ENCODE measurements around the gene C20orf96.

Gene C20orf96

GRCh38 chr20:325889-326644 is 35.5 kb upstream of the C20orf96 start:
- H3K4me2 ChIP-seq (ENCODE audit: low read depth, low read length, poor library complexity, severe bottlenecking): peak overlapping the region; percentile 66
- TF ChIP-seq EZH2phosphoT487 (IDR thresholded peaks at IDR 0.05; ENCODE audit: borderline replicate concordance): no peak
- TF ChIP-seq, protein P1, sequence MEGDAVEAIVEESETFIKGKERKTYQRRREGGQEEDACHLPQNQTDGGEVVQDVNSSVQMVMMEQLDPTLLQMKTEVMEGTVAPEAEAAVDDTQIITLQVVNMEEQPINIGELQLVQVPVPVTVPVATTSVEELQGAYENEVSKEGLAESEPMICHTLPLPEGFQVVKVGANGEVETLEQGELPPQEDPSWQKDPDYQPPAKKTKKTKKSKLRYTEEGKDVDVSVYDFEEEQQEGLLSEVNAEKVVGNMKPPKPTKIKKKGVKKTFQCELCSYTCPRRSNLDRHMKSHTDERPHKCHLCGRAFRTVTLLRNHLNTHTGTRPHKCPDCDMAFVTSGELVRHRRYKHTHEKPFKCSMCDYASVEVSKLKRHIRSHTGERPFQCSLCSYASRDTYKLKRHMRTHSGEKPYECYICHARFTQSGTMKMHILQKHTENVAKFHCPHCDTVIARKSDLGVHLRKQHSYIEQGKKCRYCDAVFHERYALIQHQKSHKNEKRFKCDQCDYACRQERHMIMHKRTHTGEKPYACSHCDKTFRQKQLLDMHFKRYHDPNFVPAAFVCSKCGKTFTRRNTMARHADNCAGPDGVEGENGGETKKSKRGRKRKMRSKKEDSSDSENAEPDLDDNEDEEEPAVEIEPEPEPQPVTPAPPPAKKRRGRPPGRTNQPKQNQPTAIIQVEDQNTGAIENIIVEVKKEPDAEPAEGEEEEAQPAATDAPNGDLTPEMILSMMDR (conservative IDR thresholded peaks at IDR 0.05; ENCODE audit: low read length): no peak
- H3K4me1 ChIP-seq (ENCODE audit: insufficient read depth, low read length, poor library complexity, severe bottlenecking): peaks cover 49% of the 10 kb centered on the region
- H3K79me2 ChIP-seq (ENCODE audit: insufficient read depth, low read length): peaks cover 45% of the 10 kb centered on the region
- no peaks in the 10 kb centered on the region for H3K9me3 ChIP-seq (ENCODE audit: insufficient read depth, low read depth, low read length)
- peaks cover 10% of the 10 kb centered on the region for H3F3A ChIP-seq (ENCODE audit: low read depth)
- H3K9ac ChIP-seq (ENCODE audit: low read depth, low read length, poor library complexity, severe bottlenecking): peak overlapping the region; percentile 94
- peak overlapping the region; percentile 85 for H3K4me3 ChIP-seq (ENCODE audit: low read length, poor library complexity, severe bottlenecking)
- H2AFZ ChIP-seq (ENCODE audit: low read length): peak overlapping the region; percentile 25; the same call in 1 of the 2 replicates
- H3K36me3 ChIP-seq (ENCODE audit: insufficient read depth, low read length): no peaks in the 10 kb centered on the region
- H3K27me3 ChIP-seq (ENCODE audit: insufficient read depth, low read length, poor library complexity, severe bottlenecking): no peaks in the 10 kb centered on the region
- no peaks in the 10 kb centered on the region for H3K9me2 ChIP-seq (replicated peaks; ENCODE audit: low read depth, low read length)
- H4K20me1 ChIP-seq (ENCODE audit: insufficient read depth, low read length, poor library complexity, severe bottlenecking): peaks cover 36% of the 10 kb centered on the region

DNA sequence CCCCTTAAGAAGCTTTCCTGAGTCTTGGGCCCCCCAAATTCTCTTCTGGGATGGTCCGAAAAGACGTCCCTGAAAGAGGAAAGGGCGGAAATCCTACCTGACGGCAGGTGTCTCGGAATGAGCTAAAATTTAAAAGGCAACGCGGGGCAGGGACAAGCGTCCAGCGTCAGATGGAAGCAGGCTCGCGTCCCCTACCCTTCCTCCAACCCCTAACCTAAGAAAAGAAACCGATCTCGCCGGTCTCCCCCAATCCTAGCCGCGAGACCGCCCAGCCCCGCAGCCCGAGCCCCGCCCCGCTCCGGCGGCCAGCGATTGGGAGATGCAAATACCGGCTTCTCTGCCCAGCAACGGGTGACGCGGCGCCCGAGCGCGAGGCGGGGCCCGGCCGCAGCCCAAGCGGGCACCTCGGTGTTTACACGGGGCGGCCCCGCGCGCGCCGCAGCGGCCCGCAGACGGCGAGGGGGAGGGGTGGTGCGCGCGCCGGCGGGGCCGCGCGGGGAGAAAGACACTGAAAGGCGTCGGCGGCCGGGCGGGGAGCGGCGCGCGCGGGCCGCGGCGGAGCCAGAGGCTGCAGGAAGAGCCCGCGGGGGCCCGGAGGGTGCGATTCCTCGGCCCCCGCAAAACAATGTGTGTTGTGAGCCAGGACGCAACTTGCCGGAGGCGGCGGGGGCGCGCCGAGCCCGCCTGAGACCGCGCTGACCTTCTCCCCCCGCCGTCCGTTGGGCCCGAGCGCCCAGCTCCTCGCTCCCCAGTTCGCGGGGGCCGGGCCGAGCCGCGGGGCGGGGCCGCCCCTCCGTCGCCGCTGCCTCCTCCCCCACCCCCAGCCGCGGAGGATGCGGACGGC is 34.7 kb upstream of the C20orf96 start, which contains the start of gene SOX12:
Gene SOX12 (plus strand): TSS at position 508 of the 844 bp plus-strand sequence. CDS start 373 bp downstream, outside the sequence.
- H3K9me2 ChIP-seq (replicated peaks; ENCODE audit: low read depth, low read length): no peaks in the 10 kb centered on the region
- H3K4me2 ChIP-seq (ENCODE audit: low read depth, low read length, poor library complexity, severe bottlenecking): peak within 1 kb of the TSS; percentile 97
- H3F3A ChIP-seq (ENCODE audit: low read depth): peaks cover 10% of the 10 kb centered on the region
- H3K79me2 ChIP-seq (ENCODE audit: insufficient read depth, low read length): peaks cover 43% of the 10 kb centered on the region
- no peaks in the 10 kb centered on the region for H3K9me3 ChIP-seq (ENCODE audit: insufficient read depth, low read depth, low read length)
- peak within 1 kb of the TSS; percentile 83 for H2AFZ ChIP-seq (ENCODE audit: low read length)
- TF ChIP-seq EZH2phosphoT487 (IDR thresholded peaks at IDR 0.05; ENCODE audit: borderline replicate concordance): no peak
- TF ChIP-seq, protein P1 (conservative IDR thresholded peaks at IDR 0.05; ENCODE audit: low read length): no peak
- peak within 1 kb of the TSS; percentile 85 for H3K4me3 ChIP-seq (ENCODE audit: low read length, poor library complexity, severe bottlenecking)
- H3K36me3 ChIP-seq (ENCODE audit: insufficient read depth, low read length): no peaks in the 10 kb centered on the region
- H3K9ac ChIP-seq (ENCODE audit: low read depth, low read length, poor library complexity, severe bottlenecking): peak within 1 kb of the TSS; percentile 94
- peaks cover 47% of the 10 kb centered on the region for H3K4me1 ChIP-seq (ENCODE audit: insufficient read depth, low read length, poor library complexity, severe bottlenecking)
- H4K20me1 ChIP-seq (ENCODE audit: insufficient read depth, low read length, poor library complexity, severe bottlenecking): peaks cover 30% of the 10 kb centered on the region
- no peaks in the 10 kb centered on the region for H3K27me3 ChIP-seq (ENCODE audit: insufficient read depth, low read length, poor library complexity, severe bottlenecking)

DNA sequence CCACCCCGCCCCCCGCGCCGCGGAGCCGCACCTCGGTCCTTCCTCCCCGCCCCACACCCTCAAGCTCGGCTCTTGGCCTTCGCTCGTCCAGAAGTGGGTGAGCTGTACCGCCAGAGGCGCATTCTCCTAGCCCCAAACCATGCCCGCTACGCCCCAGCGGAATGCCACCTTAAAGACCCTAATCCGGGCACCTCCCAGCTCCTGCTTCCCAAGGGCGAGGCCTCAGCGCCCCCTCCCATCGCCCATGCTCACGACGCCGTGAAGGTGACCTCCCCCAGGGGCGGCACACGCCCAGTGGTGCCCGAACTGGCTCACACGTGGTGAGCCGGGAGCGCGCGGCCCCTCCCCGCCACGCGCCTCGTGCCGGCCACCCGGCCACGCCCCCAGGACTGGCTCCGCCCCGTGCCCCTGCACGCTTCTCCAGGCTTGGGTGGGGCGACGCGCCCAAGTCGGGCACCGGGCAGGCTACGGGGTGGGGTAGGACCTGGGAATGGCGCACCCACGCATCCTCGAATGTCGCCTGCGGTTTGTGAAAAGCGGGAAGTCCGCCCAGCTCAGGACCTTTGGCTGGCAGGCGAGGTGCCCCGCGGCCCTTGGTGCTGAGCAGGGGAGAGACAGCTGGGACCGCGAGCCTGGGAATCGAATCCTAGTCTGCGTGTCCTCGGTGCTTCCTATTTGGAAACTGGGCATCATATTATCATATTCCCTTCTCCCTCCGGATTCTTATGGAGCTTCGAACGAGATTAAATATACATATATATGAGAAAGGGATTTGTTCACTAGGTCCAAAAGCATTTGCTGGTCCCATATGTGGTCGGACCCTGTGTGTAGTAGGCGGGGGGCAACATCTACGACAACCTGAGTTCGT is 33.9 kb upstream of the C20orf96 start:
- H3K9me2 ChIP-seq (replicated peaks; ENCODE audit: low read depth, low read length): no peaks in the 10 kb centered on the region
- TF ChIP-seq, protein P1 (conservative IDR thresholded peaks at IDR 0.05; ENCODE audit: low read length): peak; percentile 30
- TF ChIP-seq EZH2phosphoT487 (IDR thresholded peaks at IDR 0.05; ENCODE audit: borderline replicate concordance): no peak
- H3K36me3 ChIP-seq (ENCODE audit: insufficient read depth, low read length): no peaks in the 10 kb centered on the region
- H3K27me3 ChIP-seq (ENCODE audit: insufficient read depth, low read length, poor library complexity, severe bottlenecking): no peaks in the 10 kb centered on the region
- H3K9me3 ChIP-seq (ENCODE audit: insufficient read depth, low read depth, low read length): no peaks in the 10 kb centered on the region
- H3K4me2 ChIP-seq (ENCODE audit: low read depth, low read length, poor library complexity, severe bottlenecking): peak overlapping the region; percentile 97
- H4K20me1 ChIP-seq (ENCODE audit: insufficient read depth, low read length, poor library complexity, severe bottlenecking): peaks cover 21% of the 10 kb centered on the region
- peak overlapping the region; percentile 83 for H2AFZ ChIP-seq (ENCODE audit: low read length)
- peak overlapping the region; percentile 84 for H3K9ac ChIP-seq (ENCODE audit: low read depth, low read length, poor library complexity, severe bottlenecking)
- H3K4me1 ChIP-seq (ENCODE audit: insufficient read depth, low read length, poor library complexity, severe bottlenecking): peaks cover 39% of the 10 kb centered on the region
- H3F3A ChIP-seq (ENCODE audit: low read depth): peaks cover 5% of the 10 kb centered on the region
- H3K4me3 ChIP-seq (ENCODE audit: low read length, poor library complexity, severe bottlenecking): peak overlapping the region; percentile 85
- peaks cover 35% of the 10 kb centered on the region for H3K79me2 ChIP-seq (ENCODE audit: insufficient read depth, low read length)
